ENCODE measurements around the gene SCFD2.
"Not testable (repeated sequence)": the region's sequence is repeated elsewhere in the genome, so short reads cannot be mapped to it uniquely, and the experiment has no call there.

SCFD2 gene

GRCh38 chr4:52840531-52841370, 525.1 kb downstream of the SCFD2 start:
- DNase-seq (ENCODE audit: low read depth in 4 of 4, low spot score in 1 of 4), result no peak

- no peak for DNase-seq (ENCODE audit: low read depth in 4 of 4, low spot score in 1 of 4)
These were observed 526.9 kb downstream of the SCFD2 start for GRCh38 chr4:52838729-52839586.

DNA sequence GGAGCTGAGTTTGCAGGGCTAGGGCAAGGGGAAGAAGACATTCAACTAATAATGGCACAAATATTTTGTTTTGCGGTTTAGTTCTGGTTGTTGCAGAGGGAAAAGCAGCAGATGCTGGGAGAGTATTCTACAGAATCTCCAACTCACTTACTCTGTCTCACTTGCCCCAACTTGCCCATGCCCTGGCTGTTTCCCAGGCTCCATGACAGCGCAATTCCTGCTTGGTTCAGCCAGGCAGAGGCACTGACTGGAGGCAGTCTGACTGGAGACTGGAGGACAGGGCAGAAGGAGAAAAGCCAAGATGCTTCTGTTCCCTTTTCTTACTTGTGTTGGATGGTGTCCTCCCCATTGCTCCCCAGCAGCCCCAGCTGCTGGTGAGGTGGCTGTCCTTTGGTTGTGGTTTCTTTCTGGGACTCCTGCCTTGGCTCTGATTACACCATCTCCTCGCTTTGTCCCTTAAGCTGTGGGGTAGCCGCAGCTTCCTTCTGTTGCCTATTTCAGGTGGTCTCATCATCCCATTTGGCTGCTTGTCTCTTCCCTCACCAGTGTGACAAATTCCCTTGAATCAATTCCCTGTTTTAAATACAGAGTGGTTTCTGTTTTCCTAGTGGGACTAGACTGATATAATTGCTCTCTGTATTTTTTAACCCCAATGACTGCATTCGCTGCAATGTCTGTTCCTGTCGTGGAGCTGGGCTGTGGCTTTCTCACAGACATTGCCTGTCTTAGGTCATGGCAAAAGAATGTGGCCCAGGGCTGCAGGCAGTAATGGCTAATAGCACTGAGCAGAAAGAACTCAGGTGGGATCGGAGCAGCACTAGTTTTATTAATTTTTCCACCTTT, 527.9 kb downstream of the SCFD2 start:
- no peak for DNase-seq (ENCODE audit: low read depth in 4 of 4, low spot score in 1 of 4)

GRCh38 chr4:52836678-52837077, 529.2 kb downstream of the SCFD2 start:
- DNase-seq (ENCODE audit: low read depth in 4 of 4, low spot score in 1 of 4), result no peak

DNA sequence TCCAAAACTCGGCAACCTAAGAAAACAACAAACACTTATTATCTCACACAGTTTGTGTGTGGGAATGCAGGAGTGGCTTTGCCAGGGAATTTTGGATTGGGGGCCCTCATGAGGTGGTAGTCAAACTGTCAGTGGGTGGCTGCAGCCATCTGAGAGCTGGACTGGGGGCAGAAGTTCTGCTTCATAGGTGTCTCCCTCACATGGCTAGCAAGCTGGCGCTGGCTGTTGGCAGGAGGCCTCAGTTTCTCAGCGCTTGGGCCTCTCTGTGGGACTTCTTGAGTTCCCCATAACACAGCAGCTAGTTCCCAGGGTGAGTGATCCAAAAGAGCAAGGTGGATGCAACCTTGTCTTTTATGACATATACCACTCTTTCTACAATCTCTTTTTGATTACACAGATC, 529.7 kb downstream of the SCFD2 start:
- no peak for DNase-seq (ENCODE audit: low read depth in 4 of 4, low spot score in 1 of 4)

DNA sequence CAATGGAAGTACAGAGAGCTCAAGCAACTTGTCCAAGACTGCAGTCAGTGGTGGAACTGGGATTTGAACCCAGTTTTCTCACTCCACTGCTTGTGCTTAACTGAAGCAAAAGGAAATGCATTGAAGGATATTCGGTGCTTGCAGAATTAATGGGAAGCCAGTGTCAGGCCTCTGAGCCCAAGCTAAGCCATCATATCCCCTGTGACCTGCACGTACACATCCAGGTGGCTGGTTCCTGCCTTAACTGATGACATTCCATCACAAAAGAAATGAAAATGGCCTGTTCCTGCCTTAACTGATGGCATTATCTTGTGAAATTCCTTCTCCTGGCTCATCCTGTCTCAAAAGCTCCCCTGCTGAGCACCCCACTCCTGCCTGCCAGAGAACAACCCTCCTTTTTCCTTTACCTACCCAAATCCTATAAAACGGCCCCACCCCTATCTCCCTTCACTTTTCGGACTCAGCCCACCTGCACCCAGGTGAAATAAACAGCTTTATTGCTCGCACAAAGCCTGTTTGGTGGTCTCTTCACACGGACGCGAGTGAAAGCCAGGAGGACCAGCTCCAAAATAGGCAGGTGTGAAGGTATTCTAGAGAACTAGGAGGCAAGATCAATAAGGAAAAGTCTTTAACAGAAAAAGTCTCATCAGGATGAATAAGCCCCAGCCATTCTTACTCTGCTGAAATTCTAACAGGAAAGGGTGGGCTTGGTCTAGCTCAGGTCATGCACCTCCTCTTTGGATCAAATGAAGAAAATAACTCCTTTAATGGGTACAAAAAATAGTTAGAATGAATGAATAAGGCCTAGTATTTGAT, 531.0 kb downstream of the SCFD2 start:
- DNase-seq (ENCODE audit: low read depth in 4 of 4, low spot score in 1 of 4), result not testable (repeated sequence)

GRCh38 chr4:52833941-52834525, 531.8 kb downstream of the SCFD2 start:
- no peak for DNase-seq (ENCODE audit: low read depth in 4 of 4, low spot score in 1 of 4)

GRCh38 chr4:52825460-52826090, 540.3 kb downstream of the SCFD2 start:
- DNase-seq (ENCODE audit: low read depth in 4 of 4, low spot score in 1 of 4), result no peak

DNA sequence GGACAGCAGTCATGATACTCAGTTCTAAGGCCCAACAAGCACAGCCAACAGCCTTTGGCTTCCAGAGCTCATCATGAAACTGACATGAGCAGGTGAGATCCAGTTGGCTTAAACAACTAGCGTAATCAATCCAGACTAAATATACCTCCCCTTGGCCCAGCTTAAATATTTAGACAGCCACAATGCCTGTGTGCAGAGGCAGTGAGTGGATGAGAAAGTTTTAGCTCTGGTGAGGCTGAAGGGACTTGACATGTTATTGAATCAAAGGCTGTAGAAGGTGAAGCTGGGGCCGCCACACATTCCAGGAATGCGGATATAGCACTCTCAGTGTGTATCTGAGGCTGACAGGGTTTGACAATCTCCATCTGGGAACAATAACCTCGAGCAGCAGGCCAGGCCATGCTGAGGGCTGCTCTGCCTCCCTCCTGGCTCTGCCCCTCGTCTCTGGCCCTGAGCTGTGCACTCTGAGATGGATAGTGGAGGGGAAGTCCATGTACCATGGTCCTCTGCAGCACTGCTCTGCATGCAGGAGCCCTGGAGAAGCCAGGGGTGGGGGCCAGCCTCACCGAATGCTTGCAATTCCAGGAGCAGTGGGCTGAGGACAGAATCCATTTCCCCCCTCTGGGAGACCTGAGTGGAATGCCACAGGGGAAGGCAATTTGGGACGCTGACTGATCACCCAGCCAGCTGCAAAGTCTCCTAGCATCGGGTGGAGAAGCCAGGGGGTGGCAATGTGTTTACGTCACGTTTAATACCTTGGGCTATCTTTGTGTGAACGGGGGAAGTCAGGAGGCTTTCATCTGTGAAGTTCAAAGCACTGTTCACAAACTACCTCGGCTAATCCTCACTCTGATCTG, 541.0 kb downstream of the SCFD2 start:
- DNase-seq (ENCODE audit: low read depth in 4 of 4, low spot score in 1 of 4), result no peak

DNA sequence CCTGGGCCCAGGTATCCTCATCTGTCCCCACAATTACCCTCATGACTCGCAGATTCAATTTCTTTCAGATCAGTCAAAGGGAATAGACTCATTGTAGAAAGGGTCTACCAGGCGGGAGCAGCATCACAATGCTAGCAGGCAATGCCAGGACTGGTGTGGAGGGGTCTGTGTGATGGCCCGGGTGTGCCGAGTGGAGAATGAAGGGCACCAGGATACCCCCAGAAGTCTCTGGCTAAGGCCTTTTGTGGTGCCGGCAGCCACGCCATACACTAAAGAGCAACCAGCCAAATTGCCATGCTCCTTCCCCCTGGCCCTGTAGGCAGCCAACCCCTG, 541.6 kb downstream of the SCFD2 start:
- DNase-seq (ENCODE audit: low read depth in 4 of 4, low spot score in 1 of 4), result no peak

DNA sequence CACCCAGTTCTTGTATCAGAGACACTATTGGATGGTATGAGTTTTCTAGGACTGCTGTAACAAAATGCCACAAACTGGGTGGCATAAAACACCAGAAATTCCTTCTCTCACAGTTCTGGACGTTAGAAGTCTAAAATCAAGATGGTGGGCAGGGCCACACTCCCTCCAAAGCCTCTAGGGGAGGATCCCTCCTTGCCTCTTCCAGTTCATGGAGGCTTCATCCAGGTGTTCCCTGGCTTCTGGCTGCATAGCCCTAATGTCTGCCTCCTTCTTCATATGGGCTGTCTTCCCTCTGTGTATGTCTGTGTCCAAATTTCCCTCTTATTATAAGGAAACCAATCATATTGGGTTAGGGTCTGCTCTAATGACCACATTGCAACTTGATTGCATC, 542.2 kb downstream of the SCFD2 start:
- DNase-seq (ENCODE audit: low read depth in 4 of 4, low spot score in 1 of 4), result no peak

Data from stimulated activated CD4-positive, alpha-beta T cell treated with anti-CD3 and anti-CD28 coated beads, Interleukin-1b, Interleukin-23, amount 100 ng/mL, for 24 hours (primary cell).